Pulmonary artery endothelial cell (primary cell): Measurements from ENCODE around the gene NAALADL2. TPM values are rescaled to one million over a fixed set of nuclear protein-coding genes. Genes with fewer than 3 reads are reported as not detected.

Experiments
- DNase-seq: peaks from one replicate; pipeline ENCODE4 v3.0.0-alpha.2; 2011; ENCODE audit warnings: low read depth, low spot score
- total RNA-seq: library from RNA; depleted of rRNA; stranded (reverse); fragments of >200 nt; gene quantifications from 2 replicates; pipeline ENCODE4 v1.2.3, GENCODE V29; 2014

NAALADL2 gene
- total RNA-seq, 1 donor from 2014 or later: 3.4 TPM

DNA sequence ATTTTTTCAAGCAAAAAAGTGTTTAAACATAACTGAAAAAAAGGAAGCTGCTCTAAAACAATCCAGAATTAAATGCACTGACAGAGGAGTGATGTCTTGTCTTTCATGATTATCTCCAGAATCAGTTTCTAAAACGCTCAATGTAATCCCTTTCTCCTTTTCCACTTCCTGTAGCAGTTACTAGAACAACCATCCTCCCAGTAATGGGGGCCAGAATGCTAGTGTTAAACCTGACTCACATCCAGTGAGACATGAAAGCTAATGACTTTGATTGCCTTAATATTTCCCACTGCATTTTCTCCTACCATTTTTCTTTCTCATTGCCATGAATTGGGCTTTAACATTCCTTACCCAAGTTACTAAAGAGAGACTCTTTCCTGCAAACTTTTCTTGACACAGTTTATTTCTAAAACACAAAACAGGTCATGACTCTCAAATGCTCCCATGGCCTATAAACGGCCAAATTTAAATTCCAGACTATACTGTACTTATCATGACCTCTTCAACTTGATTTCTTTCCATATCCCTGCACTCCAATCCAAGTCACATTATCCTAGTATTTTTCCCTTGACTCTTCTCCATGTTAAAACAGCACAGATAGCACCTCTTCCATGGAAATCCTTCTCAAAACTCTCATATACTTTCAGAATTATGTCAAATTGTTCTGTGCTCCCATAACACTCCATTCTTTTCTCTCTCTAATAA, 341.4 kb downstream of the NAALADL2 start:
- DNase-seq: no peak

DNA sequence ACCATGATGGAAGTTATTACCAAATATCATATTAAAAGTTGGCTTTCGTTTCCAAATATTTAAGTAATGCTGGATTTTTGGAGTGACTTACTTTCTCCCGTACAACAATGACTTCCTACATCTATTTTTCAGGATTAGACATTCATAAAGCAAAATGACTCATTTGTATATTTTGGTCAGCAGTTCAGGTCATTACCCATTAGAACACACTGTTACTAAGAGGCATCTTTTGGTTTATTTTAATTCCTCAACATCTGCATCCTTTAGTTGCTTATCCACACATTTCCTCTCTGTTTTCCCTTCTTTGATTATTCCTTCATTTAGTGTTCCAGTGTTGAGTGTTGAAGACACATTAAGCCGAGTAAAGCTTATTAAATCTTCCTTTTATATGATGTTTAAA, 348.2 kb downstream of the NAALADL2 start:
- DNase-seq: no peak

DNA sequence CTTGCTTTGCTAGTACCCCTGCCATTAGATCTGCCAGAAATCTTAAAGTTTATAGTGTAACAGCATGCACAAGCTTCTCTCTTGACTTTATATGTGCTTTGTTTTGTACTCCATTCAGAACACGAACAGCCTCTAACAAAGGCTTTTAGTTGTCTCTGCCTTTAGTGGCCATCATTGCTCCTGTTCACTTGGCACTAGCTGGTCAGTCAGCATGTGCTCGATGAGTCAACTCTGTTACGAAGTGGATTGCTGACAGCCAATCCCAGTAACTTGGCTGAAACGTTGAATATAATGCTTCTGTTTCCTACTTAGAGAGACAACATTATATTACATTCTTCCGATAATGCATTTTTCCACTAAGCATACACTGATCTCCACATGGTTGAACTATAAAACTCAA, 349.2 kb downstream of the NAALADL2 start:
- no peak for DNase-seq

DNA sequence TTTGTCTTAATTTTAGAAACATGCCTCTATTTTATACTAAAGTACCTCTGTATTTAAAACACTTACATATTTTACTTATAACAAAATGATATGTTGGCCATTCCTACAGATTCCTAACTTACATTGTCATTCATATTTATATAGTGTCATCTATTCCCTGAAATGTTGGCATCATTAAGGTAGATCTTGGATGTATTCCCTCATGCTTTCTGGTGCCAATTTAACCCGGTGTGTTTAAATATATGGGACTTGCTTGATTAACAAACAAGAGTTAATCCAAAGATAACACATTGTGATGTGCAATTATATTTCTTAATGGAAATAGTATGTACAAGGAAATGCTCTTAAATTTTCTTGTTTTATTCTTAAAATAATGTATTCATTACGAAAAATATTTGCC, 352.3 kb downstream of the NAALADL2 start:
- no peak for DNase-seq

DNA sequence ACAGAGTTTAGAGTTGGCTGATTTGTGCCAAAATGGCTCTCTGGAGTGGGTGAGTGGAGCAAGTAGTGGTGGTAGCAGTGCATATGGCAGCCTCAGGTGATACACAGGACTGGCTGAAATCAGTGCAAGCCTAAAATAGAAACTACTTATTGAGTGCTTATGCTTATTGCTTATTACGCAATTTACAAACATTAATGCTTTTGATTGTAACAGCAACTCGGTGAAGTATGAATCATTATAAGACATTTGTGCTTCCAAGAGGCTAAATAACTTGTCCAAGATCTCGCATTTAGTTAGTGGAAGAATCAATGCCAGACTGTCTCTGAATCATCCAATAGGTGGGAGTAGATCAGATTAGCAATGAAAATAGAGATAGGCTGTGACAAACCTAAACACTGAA, 353.8 kb downstream of the NAALADL2 start:
- DNase-seq: no peak

DNA sequence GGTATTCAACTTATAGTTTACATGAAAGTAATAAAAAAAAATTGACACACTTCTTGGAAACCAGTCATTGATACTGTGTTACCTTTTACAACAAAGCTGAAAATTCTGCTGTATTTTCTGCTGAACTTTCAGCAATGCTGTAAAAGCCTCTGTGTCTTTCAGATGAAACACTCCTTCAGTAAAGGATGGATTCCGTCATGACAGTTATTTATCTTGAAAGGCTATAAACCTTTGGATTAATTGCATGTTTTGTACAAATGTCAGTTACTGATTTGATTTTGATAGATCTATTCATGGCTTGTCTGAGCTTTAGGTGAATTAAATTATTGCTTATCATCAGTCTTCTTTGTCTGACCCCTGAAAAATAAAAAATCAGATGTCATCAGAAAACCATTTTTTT, 355.1 kb downstream of the NAALADL2 start:
- DNase-seq: no peak

DNA sequence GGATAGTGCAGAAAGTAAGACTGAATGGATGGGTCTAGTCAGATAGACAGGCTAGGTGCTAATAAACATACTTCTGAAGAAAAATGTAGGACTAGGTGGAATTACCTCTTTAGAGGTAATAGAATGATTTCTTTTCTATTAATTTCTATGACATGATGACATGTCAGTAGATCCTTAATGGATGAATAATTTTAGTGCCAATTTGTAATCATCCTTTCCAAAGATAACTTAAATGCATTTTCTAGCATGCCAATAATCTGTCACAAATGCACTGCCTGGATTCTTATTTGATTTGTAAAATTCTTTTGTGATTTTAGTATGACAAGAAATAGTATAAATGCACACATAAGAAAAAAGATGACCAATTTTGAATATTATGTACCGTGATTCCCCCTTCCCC, 356.7 kb downstream of the NAALADL2 start:
- DNase-seq: no peak

DNA sequence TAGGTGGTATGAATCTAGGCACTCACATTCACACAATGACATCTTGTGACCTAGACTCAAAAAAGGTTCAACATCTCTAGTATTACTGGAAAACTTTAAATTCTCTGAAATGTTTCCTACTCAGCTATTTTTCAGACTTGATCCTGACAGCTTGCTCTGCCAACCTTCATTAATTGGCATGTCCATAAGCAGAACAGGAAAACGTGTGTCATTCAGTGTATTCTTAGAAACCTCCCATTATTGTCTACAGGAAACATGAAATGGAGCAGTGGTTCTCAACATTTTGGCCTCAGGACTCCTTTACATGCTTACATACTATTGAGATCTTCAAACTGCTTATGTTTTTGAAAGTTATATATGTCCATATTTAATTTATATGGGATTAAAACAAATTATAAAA, 363.2 kb downstream of the NAALADL2 start:
- DNase-seq: peak; percentile 53

DNA sequence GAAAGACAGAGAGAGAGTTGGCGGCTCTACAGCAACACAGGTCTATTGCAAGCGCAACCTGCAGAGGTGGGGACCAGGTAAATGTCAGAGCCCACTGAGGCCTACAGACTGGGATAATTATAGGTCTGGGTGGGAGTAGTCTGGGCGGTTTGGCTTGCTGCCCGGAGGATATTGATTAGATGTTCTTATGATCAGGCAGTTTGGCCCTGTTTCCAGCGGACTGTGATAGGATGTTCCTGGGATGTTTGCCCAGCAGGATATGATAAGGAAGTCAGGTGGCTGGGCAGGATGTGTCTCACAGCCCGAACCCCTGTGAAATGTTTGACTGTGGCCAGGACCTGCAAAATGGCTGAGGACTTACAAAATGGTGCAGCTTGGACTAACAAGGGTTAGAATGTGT, 364.9 kb downstream of the NAALADL2 start:
- no peak for DNase-seq

DNA sequence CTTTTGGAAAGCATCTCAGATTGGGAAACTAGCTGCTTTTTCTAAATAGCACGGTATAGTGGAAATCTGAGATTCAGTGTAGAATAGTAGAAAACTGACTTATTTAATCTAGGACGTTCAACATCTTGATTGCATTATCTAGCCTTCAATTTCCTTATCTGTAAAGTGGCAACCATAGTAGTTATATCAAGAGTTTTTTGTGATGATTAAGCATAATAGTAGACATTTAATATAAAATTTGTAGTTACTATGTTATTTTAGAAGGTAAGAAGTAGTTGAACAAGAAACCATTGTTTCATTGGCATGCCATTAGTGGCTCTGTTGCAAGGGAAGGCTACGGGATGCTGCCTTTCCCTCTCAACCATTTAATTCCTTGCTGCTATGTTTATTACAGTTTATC, 367.3 kb downstream of the NAALADL2 start:
- DNase-seq: no peak

DNA sequence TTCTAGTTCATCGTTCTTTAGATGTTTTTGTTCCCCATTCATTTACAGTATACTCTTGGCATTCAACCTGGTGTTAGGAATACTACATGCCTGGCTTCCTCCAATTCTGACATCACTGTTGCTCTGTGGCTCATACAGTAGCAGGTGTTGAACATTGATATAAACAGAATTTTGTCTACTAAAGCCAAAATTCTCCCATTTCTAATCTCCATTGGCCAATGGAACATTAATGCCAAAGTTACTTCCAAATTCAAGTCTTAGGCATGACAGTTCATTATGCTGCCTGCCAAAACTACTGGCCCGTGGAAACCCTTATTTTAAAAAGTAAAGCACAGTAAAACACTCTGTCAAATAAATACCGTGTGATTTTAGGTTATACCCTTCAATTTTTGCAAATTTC, 368.0 kb downstream of the NAALADL2 start:
- no peak for DNase-seq

DNA sequence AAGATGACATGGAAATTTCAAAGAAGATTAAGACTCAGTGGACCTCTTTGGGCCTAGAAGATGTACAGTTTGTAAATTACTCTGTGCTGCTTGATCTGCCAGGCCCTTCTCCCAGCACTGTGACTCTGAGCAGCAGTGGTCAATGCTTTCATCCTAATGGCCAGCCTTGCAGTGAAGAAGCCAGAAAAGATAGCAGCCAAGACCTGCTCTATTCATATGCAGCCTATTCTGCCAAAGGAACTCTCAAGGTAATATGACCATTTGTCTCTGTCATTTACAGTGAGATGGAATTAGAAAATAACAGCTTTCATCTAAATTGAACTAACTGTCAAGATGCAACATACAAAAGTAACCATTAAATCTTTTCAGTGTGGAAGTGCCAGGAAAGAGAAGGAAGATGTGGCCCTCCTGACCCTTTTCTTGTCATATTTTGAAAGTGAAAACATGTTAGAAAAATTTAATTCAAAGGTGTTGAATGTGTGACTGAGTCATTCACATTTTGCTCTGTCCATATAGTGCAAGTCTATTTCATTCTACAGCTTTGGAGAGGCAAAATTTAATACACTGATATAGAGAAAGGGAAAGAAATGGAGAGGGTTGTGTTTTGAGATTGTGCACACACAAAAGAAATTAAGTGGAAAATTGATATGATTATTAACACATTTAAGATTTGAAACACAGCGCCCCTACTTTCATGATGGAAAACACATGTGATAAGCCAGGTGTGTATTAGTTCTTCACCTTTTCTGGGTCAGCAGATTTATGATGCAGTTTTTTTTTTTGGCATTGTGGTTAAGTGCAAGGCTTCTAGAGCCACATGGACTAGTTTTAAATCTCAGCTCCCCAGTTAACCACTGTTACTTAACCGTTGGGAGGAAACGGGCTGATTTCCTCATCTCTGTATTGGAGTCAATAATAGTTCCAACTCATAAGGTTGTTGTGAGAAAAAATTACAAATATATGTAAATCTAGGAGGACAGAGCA, 375.1 kb downstream of the NAALADL2 start:
- DNase-seq: no peak

DNA sequence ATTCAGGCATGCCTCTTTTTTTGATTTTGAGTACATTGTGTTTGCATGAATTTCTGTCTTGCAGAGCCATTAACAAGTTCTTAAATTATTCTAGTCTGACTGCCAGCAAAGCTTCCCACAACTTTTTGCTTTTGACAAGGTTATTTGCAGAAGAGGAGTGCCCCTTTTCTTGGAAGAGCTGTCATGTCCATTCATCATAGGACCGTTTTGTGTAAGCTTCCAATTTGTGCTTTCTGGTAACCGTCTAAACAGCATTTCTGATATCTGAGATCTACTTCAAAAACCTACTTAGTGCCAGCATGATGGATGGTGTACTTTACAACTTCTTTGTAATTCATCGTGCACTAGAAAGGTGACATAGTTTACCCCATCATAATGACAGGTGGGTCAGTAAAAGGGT, 379.7 kb downstream of the NAALADL2 start:
- no peak for DNase-seq

DNA sequence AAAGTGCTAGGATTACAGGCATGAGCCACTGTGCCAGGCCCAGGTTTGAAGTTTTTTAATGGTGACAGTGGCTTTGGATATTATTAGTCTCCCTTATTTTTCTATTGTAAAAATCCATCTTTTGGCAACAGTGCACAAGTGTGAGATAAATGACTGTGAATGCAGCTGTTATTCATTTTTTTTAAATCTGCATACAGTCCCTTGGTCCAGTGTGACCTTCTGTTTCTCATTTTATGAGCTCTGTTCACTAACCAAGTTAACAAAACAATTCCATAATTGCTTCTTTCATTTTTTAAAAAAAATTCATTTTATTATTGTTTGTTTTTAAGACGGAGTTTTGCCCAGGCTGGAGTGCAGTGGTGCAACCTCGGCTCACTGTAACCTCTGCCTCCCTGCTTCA, 381.8 kb downstream of the NAALADL2 start:
- DNase-seq: no peak

DNA sequence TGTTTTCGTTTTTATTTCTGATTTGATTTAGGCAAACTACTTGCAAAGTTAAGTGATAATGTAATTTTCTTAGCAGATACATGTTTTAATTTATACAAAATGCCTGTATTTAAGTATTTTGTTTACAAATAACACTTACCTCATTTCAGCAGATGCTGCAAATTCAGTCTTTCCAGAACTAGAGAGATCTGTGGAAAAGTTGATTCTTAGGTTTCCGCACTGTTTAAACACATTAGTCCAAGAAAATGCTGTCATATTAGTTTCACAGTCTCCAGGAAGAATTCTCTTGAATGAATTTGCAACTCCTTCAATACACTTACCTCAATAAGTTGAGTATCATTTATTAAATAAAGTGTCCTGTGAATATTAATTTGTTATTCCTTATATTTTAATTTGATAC, 383.1 kb downstream of the NAALADL2 start:
- DNase-seq: no peak

DNA sequence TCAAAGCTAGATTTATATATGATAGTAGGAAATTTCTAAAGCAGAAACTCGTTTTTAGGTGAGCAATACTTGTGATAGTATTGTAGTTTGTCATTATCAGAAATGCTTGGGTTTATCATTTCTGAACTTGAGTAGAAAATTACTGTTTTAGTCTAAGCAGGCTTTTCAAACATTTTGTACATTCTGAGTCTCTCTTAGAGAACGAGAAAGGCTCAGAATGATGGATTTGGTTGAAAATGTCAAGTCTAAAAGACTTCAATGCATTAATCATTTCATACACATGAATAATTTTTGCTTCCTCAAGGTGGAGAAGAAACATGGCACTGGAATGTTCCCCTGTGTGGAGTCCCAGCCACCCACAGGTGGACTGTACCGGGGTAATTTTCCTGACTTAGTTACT, 387.1 kb downstream of the NAALADL2 start:
- no peak for DNase-seq

DNA sequence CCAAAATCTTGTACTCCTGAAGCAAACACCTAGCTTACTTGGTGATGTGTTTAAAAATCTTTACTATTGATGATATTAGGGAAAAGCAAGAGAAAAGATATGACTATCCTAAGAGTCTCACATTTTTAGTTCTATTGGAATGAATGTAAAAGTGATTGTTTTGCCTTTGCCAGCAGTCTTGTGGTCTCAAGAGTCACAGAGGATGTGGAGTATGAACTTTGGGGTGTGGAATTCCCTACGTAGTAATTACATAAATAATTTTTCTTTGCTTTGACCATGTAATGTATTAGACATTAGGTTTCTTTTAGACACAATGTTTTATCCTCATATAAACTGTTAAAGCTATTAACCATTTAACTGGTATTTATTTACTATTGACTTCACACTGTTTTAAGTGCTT, 387.6 kb downstream of the NAALADL2 start:
- DNase-seq: no peak

DNA sequence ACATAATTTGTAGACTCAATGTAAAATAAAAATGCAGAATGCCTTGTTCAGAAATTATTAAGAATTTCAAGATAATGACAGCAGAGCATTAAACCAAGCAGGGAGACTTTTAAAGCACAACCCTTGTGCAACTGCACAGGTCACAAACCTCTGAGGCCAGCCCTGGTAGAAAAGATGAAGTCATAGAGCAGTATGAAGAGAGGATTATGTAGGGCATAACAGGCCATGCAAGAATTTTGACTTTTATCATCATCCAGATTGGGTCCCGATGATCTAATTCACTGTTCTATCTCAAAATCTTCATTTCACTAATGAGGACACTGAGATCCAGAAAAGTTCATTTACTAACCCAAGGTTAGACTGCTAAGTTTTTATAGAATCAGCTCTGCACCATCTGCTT, 388.5 kb downstream of the NAALADL2 start:
- no peak for DNase-seq

DNA sequence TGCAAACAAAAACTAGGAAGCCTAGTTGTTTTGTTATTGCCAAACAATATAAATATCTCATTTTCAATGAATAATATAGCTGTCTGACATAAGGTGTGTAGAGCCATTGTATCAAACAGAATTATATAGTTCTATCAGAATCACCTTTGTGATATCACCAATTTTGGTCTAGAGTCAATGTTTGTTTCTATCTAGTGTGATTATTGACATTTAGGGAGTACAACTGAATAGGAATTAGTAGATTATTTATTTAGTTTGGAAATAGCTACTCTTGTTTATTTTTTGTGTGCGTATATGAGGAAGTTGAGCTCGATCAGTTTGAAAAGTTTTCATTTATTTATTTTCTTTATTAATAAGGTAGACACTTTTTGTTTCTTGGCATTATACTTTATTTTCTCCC, 389.7 kb downstream of the NAALADL2 start:
- no peak for DNase-seq

DNA sequence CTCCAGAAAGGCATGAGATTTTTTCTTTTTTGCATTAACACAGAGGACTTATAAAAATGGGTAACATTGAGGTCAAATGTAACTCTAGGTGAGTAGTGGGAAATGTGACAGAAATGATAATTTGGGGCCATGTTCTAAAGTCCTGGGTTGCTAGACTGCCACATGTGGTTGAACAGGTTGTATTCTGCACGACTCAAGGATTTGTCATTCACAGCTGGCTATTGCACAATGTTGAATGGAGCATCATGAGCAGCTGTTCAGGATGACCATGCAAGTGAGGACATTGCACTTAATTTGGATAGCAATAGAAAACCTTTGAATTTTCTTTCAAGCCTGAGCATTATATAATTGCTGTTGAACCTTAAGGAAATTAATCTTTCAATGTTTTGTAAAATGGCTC, 396.6 kb downstream of the NAALADL2 start:
- no peak for DNase-seq

DNA sequence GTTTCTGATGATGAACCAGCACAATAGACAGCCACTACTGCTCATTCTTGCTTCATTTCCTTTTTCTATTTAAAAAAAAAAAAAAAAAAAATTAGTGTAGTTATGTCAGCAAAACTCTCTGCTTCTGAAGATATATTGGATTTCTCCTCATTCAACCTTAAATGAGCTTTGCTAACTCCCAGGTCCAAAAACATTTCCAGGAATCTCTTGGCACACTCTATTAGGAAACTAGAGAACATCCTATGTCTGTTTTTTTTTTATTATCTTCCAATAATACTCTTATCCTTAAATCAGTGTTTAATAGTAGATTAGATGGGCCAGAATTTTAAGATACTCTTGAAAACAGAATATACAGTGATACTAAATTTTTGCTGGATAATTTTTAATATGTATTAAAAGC, 398.0 kb downstream of the NAALADL2 start:
- no peak for DNase-seq

DNA sequence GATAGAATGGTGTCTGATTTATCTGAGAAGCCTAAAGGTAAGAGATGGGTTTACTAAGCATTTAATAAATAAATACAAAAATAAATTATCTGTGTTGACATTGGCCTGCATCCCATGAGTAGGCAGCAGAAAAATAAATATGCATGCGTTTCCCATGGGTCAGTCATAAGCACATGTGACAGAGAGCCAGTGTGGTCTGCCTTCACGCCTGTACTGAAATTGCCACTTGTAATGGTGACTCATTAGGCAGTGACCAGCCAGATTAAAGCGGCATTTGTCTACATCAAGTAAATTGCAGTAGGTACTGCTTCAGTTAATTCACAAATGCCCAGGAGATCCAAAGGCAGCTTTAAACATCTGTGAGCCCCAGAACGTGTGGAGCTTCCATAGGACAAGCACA, 399.6 kb downstream of the NAALADL2 start:
- no peak for DNase-seq
